ENCODE measurements around the gene CNKSR1. TPM values are rescaled to one million over a fixed set of nuclear protein-coding genes. Genes with fewer than 3 reads are reported as not detected.

The CNKSR1 gene
- total and polyA plus RNA-seq, 2 of the 13 experiments (the other 11 are each of a cell fraction or from before 2014, with no cell fraction given), result 3.4 to 8.9 TPM

DNA sequence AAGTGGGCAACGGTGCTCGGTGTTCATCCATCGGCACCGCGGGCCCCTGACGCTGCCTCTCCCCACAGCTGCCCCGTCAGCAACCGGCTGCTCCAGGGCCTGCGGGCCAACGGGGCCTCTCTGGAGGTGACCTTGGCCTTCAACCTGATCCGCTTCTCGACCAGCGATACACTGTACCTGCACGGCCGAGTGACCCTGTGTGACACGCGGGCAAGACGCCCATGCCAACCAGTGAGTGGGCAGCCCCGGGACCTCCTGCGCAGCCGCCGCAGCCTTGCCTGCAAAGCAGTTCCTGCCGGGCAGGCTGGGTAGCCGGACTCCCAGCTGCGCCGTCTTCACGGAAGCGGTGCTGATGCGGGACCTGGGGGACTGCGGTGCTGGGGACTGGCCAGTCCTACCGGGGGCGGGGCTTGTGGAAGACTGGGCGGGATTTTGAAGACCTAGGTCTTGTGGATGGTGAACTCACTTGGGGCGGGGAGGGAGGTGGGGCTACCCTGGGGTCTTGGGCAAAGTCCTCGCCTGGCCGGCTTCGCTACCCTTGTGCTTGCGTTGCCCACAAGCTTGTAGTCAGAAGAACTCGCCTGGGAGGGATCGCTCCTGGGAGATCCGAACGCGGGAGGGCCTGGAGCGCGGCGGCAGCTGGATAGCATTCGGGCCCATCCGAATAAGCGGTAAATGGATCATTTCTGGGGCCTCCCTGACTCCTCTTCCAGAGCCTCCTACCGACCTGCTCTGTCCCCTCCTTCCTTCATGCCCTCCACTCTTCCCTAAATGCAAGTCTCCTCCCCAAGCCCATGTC is 47.9 kb downstream of the CNKSR1 start (continued):
- TF ChIP-seq IRF9 (CRISPR knock-in tag; IDR thresholded peaks at IDR 0.05; ENCODE audit: borderline replicate concordance) (no peak; the same call in 1 of the 2 replicates), SIX4 (CRISPR knock-in tag; IDR thresholded peaks at IDR 0.05) (no peak), RELA (CRISPR knock-in tag; IDR thresholded peaks at IDR 0.05) (no peak), ZNF343 (CRISPR knock-in tag; IDR thresholded peaks at IDR 0.05) (no peak), ATAD3A (CRISPR knock-in tag; IDR thresholded peaks at IDR 0.05) (no peak), ETV5 (CRISPR knock-in tag; IDR thresholded peaks at IDR 0.05; ENCODE audit: borderline replicate concordance) (peak; percentile 24; the same call in 1 of the 2 replicates), HHEX (CRISPR knock-in tag; IDR thresholded peaks at IDR 0.05) (no peak), MIER3 (CRISPR knock-in tag; IDR thresholded peaks at IDR 0.05; ENCODE audit: borderline replicate concordance) (peak; percentile 56; the same call in 1 of the 2 replicates), RBAK (CRISPR knock-in tag; IDR thresholded peaks at IDR 0.05) (no peak), ESRRA (CRISPR knock-in tag; IDR thresholded peaks at IDR 0.05; ENCODE audit: low read depth) (peak; percentile 93), ZSCAN5A (CRISPR knock-in tag; IDR thresholded peaks at IDR 0.05; ENCODE audit: borderline replicate concordance) (no peak), ATF2 (CRISPR knock-in tag; IDR thresholded peaks at IDR 0.05) (no peak), KMT2B (CRISPR knock-in tag; IDR thresholded peaks at IDR 0.05) (peak; percentile 63; the same call in 1 of the 2 replicates), NFYC (CRISPR knock-in tag; IDR thresholded peaks at IDR 0.05) (peak; percentile 12; the same call in 1 of the 2 replicates), SALL2 (CRISPR knock-in tag; IDR thresholded peaks at IDR 0.05) (peak; percentile 83; the same call in 1 of the 2 replicates), ZBED4 (CRISPR knock-in tag; IDR thresholded peaks at IDR 0.05; ENCODE audit: borderline replicate concordance) (no peak), ZNF234 (CRISPR knock-in tag; conservative IDR thresholded peaks at IDR 0.05) (no peak)
- TF ChIP-seq, protein P1, sequence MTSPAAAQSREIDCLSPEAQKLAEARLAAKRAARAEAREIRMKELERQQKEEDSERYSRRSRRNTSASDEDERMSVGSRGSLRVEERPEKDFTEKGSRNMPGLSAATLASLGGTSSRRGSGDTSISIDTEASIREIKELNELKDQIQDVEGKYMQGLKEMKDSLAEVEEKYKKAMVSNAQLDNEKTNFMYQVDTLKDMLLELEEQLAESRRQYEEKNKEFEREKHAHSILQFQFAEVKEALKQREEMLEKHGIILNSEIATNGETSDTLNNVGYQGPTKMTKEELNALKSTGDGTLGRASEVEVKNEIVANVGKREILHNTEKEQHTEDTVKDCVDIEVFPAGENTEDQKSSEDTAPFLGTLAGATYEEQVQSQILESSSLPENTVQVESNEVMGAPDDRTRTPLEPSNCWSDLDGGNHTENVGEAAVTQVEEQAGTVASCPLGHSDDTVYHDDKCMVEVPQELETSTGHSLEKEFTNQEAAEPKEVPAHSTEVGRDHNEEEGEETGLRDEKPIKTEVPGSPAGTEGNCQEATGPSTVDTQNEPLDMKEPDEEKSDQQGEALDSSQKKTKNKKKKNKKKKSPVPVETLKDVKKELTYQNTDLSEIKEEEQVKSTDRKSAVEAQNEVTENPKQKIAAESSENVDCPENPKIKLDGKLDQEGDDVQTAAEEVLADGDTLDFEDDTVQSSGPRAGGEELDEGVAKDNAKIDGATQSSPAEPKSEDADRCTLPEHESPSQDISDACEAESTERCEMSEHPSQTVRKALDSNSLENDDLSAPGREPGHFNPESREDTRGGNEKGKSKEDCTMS (CRISPR knock-in tag; conservative IDR thresholded peaks at IDR 0.05), result no peak

All from HepG2 (cell line).